BLaER1 (cell line): Measurements from ENCODE around the gene BPTF.
"Not testable (repeated sequence)": the region's sequence is repeated elsewhere in the genome, so short reads cannot be mapped to it uniquely, and the experiment has no call there.

Experiments used
- H3K27ac ChIP-seq: shearing (Covaris generic); formaldehyde crosslinking; 2 replicates; pipeline ENCODE4 v1.8.1; 2022
- H3K27me3 ChIP-seq: shearing (Covaris generic); formaldehyde crosslinking; 2 replicates; pipeline ENCODE4 v1.8.1; 2022
- H3K36me3 ChIP-seq: shearing (Covaris generic); formaldehyde crosslinking; 2 replicates; pipeline ENCODE4 v1.8.1; 2022
- H3K4me1 ChIP-seq: shearing (Covaris generic); formaldehyde crosslinking; 2 replicates; pipeline ENCODE4 v1.8.1; 2022
- H3K4me2 ChIP-seq: shearing (Covaris generic); formaldehyde crosslinking; 2 replicates; pipeline ENCODE4 v1.8.1; 2022
- H3K4me3 ChIP-seq: shearing (Covaris generic); formaldehyde crosslinking; 2 replicates; pipeline ENCODE4 v1.8.1; 2022
- H3K9ac ChIP-seq: shearing (Covaris generic); formaldehyde crosslinking; 2 replicates; pipeline ENCODE4 v1.8.1; 2022
- H3K9me3 ChIP-seq: shearing (Covaris generic); formaldehyde crosslinking; 2 replicates; pipeline ENCODE4 v1.8.1; 2022
- H4K20me1 ChIP-seq: shearing (Covaris generic); formaldehyde crosslinking; 2 replicates; pipeline ENCODE4 v1.8.1; 2022
- Cebpa-rat ChIP-seq: shearing (Covaris generic); IDR thresholded peaks from 2 replicates; pipeline ENCODE4 v1.8.1; 2022

The BPTF gene

DNA sequence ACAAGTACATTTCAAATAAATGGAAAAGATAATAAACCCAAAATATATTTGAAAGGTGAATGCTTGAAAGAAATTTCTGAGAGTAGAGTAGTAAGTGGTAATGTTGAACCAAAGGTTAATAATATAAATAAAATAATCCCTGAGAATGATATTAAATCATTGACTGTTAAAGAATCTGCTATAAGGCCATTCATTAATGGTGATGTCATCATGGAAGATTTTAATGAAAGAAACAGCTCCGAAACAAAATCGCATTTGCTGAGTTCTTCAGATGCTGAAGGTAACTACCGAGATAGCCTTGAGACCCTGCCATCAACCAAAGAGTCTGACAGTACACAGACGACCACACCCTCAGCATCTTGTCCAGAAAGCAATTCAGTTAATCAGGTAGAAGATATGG is 86.8 kb downstream of the BPTF start:
- H3K4me3 ChIP-seq, result no peak overlapping the region
- H3K27me3 ChIP-seq, result no peaks in the 10 kb centered on the region
- peaks cover 95% of the 10 kb centered on the region for H3K36me3 ChIP-seq
- H3K9me3 ChIP-seq, result no peaks in the 10 kb centered on the region
- H4K20me1 ChIP-seq, result peaks cover 43% of the 10 kb centered on the region
- H3K27ac ChIP-seq, result no peak overlapping the region
- no peak overlapping the region for H3K4me2 ChIP-seq
- H3K9ac ChIP-seq, result no peak overlapping the region
- TF ChIP-seq Cebpa-rat, result no peak
- H3K4me1 ChIP-seq, result peaks cover 11% of the 10 kb centered on the region

DNA sequence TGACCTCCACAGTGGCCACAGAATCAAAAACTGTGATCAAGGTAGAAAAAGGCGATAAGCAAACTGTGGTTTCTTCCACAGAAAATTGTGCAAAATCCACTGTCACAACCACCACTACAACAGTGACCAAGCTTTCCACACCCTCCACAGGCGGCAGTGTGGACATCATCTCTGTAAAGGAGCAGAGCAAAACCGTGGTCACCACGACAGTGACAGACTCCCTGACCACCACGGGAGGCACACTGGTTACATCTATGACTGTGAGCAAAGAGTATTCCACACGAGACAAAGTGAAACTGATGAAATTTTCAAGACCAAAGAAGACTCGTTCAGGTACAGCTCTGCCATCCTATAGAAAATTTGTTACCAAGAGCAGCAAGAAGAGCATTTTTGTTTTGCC is 87.4 kb downstream of the BPTF start:
- H3K4me2 ChIP-seq, result no peak overlapping the region
- H3K9me3 ChIP-seq, result no peaks in the 10 kb centered on the region

DNA sequence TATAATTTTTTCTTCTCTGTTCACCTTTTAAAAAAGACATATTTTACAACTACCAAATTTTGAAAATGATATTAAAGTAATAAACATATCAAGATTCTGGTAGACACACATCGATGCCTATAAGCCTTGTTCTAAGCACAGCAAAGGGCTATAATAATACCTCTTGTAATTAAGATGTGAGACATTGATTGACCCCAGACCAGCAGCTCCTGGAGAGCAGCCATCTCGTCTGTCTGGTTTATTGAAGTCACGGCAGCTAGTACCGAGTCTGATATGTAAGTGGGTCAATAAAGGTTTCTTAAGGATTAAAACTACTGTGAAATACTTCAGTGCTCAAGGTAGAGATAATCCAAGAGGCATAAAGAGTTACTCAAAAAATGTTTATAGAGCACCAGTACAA is 94.9 kb downstream of the BPTF start:
- no peak for TF ChIP-seq Cebpa-rat
- Histone ChIP-seq H3K27me3 (no peaks in the 10 kb centered on the region), H3K36me3 (peaks cover 97% of the 10 kb centered on the region), H3K4me1 (peaks cover 7% of the 10 kb centered on the region; the same call in 1 of the 2 replicates), H3K27ac (no peak overlapping the region), H3K9me3 (no peaks in the 10 kb centered on the region), H3K4me2 (no peak overlapping the region), H4K20me1 (peaks cover 33% of the 10 kb centered on the region), H3K4me3 (no peak overlapping the region), H3K9ac (no peak overlapping the region)

More for the DNA sequence above, 87.4 kb downstream of the BPTF start:
- H3K36me3 ChIP-seq, result peaks cover 95% of the 10 kb centered on the region
- peaks cover 44% of the 10 kb centered on the region for H4K20me1 ChIP-seq
- H3K27me3 ChIP-seq, result no peaks in the 10 kb centered on the region
- H3K27ac ChIP-seq, result no peak overlapping the region
- no peak overlapping the region for H3K4me3 ChIP-seq
- H3K9ac ChIP-seq, result no peak overlapping the region
- no peak for TF ChIP-seq Cebpa-rat
- H3K4me1 ChIP-seq, result peaks cover 11% of the 10 kb centered on the region

DNA sequence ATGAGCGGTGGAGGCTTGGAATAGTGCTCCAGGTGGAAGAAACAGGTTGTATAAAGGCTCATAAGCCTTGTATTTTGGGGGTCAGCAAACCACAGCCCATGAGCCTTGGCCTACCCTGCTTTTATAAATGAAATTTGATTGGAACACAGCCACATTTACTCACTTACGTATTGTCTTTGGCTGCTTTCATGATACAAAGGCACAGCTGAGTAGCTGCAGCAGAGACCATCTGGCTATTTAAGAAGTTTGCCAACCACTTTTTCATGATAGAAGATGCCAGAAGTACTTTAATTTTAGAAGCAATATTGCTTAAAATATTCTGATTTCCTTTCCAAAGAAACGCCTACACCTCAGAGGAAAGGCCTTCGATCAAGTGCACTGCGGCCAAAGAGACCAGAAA is 97.2 kb downstream of the BPTF start:
- H3K27me3 ChIP-seq, result no peaks in the 10 kb centered on the region
- peaks cover 12% of the 10 kb centered on the region; the same call in 1 of the 2 replicates for H4K20me1 ChIP-seq
- H3K9ac ChIP-seq, result no peak overlapping the region
- H3K9me3 ChIP-seq, result no peaks in the 10 kb centered on the region
- H3K27ac ChIP-seq, result no peak overlapping the region
- TF ChIP-seq Cebpa-rat, result no peak
- no peaks in the 10 kb centered on the region for H3K4me1 ChIP-seq
- H3K4me2 ChIP-seq, result no peak overlapping the region
- no peak overlapping the region for H3K4me3 ChIP-seq
- H3K36me3 ChIP-seq, result peaks cover 96% of the 10 kb centered on the region

DNA sequence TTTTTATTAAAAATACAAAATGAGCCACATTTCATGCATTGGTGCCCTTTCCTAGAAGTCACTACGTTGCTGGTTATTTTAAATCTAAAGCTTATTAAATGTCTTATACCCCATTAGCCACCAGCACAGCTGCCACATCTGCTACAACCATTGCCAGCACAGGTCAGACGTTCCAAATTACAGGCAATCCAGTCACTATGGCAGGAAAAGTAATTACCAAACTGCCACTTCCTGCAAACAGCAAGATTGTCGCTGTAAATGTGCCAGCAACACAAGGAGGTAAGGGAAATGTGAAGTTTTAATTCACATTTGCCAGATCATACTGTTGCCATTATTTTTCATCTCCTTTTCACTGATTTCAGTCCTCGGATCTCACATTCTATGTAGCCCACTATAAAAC is 103.5 kb downstream of the BPTF start:
- not testable (repeated sequence) for H3K4me2 ChIP-seq, H3K9me3 ChIP-seq, H4K20me1 ChIP-seq, H3K27me3 ChIP-seq, H3K4me1 ChIP-seq, H3K4me3 ChIP-seq, H3K27ac ChIP-seq, H3K9ac ChIP-seq
- H3K36me3 ChIP-seq, result peaks cover 98% of the 10 kb centered on the region

DNA sequence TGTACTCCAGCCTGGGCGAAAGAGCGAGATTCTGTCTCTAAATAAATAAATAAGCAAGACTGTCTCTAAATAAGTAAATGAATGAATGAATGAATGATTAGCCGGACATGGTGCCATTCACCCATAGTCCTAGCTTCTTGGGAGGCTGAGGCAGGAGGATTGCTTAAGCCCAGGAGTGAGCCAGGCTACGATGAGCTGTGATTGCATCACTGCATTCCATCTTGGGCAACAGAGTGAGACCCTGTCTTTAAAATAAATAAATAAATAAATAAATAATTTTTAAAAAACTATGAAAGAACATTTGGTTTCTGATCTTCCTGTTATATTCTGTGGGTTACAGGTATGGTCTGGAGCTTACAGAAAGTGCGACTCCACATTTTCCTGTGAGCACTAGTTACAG is 105.9 kb downstream of the BPTF start:
- no peak for TF ChIP-seq Cebpa-rat
- Histone ChIP-seq H3K4me2 (no peak overlapping the region), H3K9me3 (no peaks in the 10 kb centered on the region), H3K36me3 (peaks cover 98% of the 10 kb centered on the region), H3K27ac (no peak overlapping the region), H4K20me1 (no peaks in the 10 kb centered on the region), H3K4me3 (no peak overlapping the region), H3K27me3 (no peaks in the 10 kb centered on the region), H3K4me1 (no peaks in the 10 kb centered on the region), H3K9ac (no peak overlapping the region)

DNA sequence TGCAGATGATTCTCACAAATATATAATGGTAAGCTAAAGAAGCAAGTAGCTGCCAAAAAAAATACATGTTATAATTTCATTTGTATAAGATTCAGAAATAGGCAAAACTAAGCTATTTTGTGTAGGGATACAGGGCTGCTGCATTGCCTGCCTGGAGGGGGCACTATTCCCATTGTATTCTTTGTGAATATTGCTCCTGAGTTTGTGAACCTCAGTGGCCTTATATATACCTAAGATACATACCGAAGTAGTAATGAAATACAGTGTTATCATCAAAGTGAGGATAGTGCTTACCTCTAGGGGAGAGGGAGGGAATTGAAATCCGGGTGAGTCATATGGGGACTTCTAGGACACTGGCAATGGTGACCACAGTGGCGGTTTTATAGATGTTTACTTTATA is 117.5 kb downstream of the BPTF start:
- H3K9ac ChIP-seq, result no peak overlapping the region
- peaks cover 99% of the 10 kb centered on the region for H3K36me3 ChIP-seq
- H3K4me3 ChIP-seq, result no peak overlapping the region
- H3K27ac ChIP-seq, result no peak overlapping the region
- no peaks in the 10 kb centered on the region for H3K4me1 ChIP-seq
- H3K27me3 ChIP-seq, result no peaks in the 10 kb centered on the region
- no peak overlapping the region for H3K4me2 ChIP-seq
- no peak for TF ChIP-seq Cebpa-rat
- H3K9me3 ChIP-seq, result no peaks in the 10 kb centered on the region
- H4K20me1 ChIP-seq, result 0 out of 2 replicates have a peak, but pooled peaks cover 4% of the 10 kb centered on the region

DNA sequence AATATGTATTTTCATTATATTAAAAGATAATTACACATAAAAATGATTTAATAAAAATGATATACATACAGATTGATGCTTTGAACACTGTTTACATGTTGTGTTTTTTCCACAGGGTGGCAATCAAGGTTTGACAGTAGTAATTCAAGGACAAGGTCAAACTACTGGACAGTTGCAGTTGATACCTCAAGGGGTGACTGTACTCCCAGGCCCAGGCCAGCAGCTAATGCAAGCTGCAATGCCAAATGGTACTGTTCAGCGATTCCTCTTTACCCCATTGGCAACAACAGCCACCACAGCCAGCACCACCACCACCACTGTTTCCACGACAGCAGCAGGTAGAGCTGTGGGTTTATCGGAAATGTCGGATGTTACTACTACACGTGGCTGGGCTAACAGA is 118.7 kb downstream of the BPTF start:
- no peak overlapping the region for H3K4me3 ChIP-seq
- no peak overlapping the region for H3K27ac ChIP-seq
- H3K4me1 ChIP-seq, result no peaks in the 10 kb centered on the region
- no peaks in the 10 kb centered on the region for H3K9me3 ChIP-seq
- H3K4me2 ChIP-seq, result no peak overlapping the region
- H3K36me3 ChIP-seq, result peaks cover 99% of the 10 kb centered on the region
- no peak overlapping the region for H3K9ac ChIP-seq
- 0 out of 2 replicates have a peak, but pooled peaks cover 4% of the 10 kb centered on the region for H4K20me1 ChIP-seq
- no peaks in the 10 kb centered on the region for H3K27me3 ChIP-seq
- TF ChIP-seq Cebpa-rat, result no peak

DNA sequence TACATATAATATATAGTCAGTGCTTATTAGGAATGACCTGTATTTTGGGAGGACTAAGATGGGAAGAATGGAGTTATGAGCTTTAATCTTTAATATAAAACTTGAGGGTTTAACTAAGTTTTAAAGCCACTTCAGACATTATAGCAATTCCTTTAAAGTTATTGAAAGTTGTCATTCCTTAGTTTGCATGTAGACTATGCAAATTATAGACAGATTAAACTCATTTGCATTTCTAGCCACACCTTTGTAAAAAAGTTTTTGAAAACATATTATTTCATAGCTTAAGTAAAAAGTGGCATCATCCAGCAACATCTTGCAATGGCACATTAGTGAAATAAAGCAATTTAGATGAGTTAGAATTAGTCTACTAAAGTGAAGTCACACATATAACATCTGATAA is 121.2 kb downstream of the BPTF start:
- Histone ChIP-seq H3K9me3 (no peaks in the 10 kb centered on the region), H3K4me2 (no peak overlapping the region), H3K27ac (no peak overlapping the region), H3K27me3 (no peaks in the 10 kb centered on the region), H3K9ac (no peak overlapping the region), H3K36me3 (peaks cover 100% of the 10 kb centered on the region), H3K4me1 (no peaks in the 10 kb centered on the region), H3K4me3 (no peak overlapping the region), H4K20me1 (0 out of 2 replicates have a peak, but pooled peaks cover 4% of the 10 kb centered on the region)
- no peak for TF ChIP-seq Cebpa-rat

DNA sequence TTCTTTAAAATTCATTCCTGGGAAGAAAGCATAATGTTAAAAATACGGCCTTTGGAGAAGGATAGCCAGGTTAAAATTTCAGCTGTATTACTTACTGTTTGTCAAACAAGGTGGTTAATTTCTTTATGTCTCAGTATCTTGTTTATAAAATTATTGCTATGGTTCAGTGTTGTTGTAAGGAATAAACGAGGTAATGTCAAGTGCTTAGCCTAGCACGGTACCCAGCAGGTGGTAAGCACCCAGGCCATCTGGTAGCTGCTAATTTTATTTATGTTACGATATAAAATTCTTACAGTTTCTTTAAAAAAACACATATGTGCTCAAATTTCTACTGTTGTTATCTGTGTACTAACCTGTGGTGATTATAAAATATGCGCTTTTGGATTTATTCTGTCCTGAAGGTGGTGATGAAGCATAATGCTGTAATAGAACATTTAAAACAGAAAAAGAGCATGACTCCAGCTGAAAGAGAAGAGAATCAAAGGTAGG is 122.1 kb downstream of the BPTF start:
- H3K27me3 ChIP-seq, result no peaks in the 10 kb centered on the region
- peaks cover 100% of the 10 kb centered on the region for H3K36me3 ChIP-seq
- no peak overlapping the region for H3K27ac ChIP-seq
- no peaks in the 10 kb centered on the region for H3K4me1 ChIP-seq
- H4K20me1 ChIP-seq, result 0 out of 2 replicates have a peak, but pooled peaks cover 4% of the 10 kb centered on the region
- no peak overlapping the region for H3K4me2 ChIP-seq
- H3K9ac ChIP-seq, result no peak overlapping the region
- no peaks in the 10 kb centered on the region for H3K9me3 ChIP-seq
- TF ChIP-seq Cebpa-rat, result no peak
- H3K4me3 ChIP-seq, result no peak overlapping the region

DNA sequence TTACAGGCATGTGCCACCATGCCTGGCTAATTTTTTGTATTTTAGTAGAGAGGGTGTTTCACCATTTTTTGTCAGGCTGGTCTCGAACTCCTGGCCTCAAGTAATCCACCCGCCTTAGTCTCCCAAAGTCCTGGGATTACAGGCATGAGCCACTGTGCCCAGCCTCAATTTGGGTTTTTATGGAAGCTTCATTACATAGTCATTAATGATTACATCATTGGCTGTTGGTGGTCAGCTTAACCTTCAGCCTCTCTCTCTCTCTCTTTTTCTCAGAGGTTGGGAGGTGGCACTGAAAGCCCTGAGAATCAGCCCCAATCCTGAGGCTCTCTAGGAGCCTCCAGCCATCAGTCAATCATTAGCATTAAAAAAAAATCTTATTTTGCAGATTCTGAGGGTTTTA is 125.6 kb downstream of the BPTF start:
- Histone ChIP-seq H3K4me1 (no peaks in the 10 kb centered on the region), H4K20me1 (0 out of 2 replicates have a peak, but pooled peaks cover 4% of the 10 kb centered on the region), H3K27me3 (no peaks in the 10 kb centered on the region), H3K9me3 (no peaks in the 10 kb centered on the region), H3K36me3 (peaks cover 99% of the 10 kb centered on the region), H3K4me3 (no peak overlapping the region), H3K27ac (no peak overlapping the region), H3K4me2 (no peak overlapping the region), H3K9ac (no peak overlapping the region)
- TF ChIP-seq Cebpa-rat, result no peak
